Cardiac muscle cell (in vitro differentiated cells and primary cell): ENCODE results near the gene VPS39. TPM values are rescaled to one million over a fixed set of nuclear protein-coding genes. Genes with fewer than 3 reads are reported as not detected.

Experiments
- DNase-seq, 2 donors: peaks; one replicate each; pipeline versions ENCODE4 v3.0.0 to v3.0.0-alpha.2; 2010 to 2017; ENCODE audit warnings: low read depth in 1 of 2, low spot score in 1 of 2
- H3K27ac ChIP-seq: fragments of 200-600 bp; sonication (generic); 2 replicates; pipeline ENCODE4 v1.5.1; 2016
- H3K27me3 ChIP-seq: fragments of 200-600 bp; sonication (generic); 2 replicates; pipeline ENCODE4 v1.6.0; 2016; ENCODE audit warnings: control low read depth
- H3K36me3 ChIP-seq: fragments of 200-600 bp; sonication (generic); 2 replicates; pipeline ENCODE4 v1.5.1; 2016; ENCODE audit warnings: control low read depth
- H3K4me1 ChIP-seq: fragments of 200-600 bp; sonication (generic); 2 replicates; pipeline ENCODE4 v1.8.1; 2017; ENCODE audit warnings: low read depth, mild to moderate bottlenecking, mixed run types
- H3K4me3 ChIP-seq: fragments of 200-600 bp; sonication (generic); 2 replicates; pipeline ENCODE4 v1.5.1; 2016; ENCODE audit warnings: mild to moderate bottlenecking
- H3K9me3 ChIP-seq: fragments of 200-600 bp; sonication (generic); 2 replicates; pipeline ENCODE4 v1.5.1; 2017; ENCODE audit warnings: low read depth, mild to moderate bottlenecking, control low read depth
- CTCF ChIP-seq: IDR thresholded peaks from 2 replicates; pipeline ENCODE4 v1.5.1; 2012; ENCODE audit warnings: low read depth, mild to moderate bottlenecking, low read length
- polyA plus RNA-seq: library from polyadenylated mRNA; unstranded; fragments of >200 nt; fragmentation: Nextera tagmentation; extraction: Ambion mirVana; gene quantifications from 2 replicates; pipeline ENCODE4 v1.2.1, GENCODE V29; 2016
- total RNA-seq: library from RNA; depleted of rRNA; stranded (reverse); fragments of >200 nt; gene quantifications from 2 replicates; pipeline ENCODE4 v1.2.3, GENCODE V29; 2016

Gene VPS39
- total and polyA plus RNA-seq, 2 experiments from 2014 or later = 45.7 to 56.4 TPM

GRCh38 chr15:42220216-42220615, 12.1 kb upstream of the VPS39 start:
- no peak for TF ChIP-seq CTCF
- H3K27ac ChIP-seq = no peak overlapping the region
- no peaks in the 10 kb centered on the region for H3K4me1 ChIP-seq
- no peak overlapping the region for H3K4me3 ChIP-seq
- DNase-seq = no peak
- no peaks in the 10 kb centered on the region for H3K27me3 ChIP-seq
- no peaks in the 10 kb centered on the region for H3K9me3 ChIP-seq
- H3K36me3 ChIP-seq = peaks cover 61% of the 10 kb centered on the region

DNA sequence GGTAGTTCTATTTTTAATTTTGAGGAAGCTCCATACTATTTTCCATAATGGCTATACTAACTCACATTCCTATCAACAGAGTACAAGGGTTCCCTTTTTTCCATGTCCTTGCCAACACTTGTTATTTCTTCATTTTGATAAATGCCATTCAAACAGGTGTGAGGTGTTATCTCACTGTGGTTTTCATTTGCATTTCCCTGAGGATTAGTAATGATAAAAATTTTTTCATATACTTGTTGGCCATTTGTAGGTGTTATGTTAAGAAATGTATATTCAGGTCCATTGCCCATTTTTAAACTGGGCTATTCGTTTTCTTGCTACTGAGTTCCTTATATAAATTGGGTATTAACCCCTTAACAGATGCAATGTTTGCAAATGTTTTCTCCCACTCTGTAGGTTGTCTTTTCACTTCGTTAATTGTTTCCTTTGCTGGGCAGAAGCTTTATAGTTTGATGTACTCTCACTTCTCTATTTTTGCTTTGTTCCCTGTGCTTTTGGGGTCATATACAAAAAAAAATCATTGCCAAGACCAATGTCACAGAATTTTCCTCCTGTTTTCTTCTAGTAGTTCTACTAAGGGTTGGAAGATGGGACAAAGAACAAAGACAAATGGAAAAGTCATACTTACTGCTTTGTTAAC, 11.0 kb upstream of the VPS39 start:
- no peak overlapping the region for H3K27ac ChIP-seq
- TF ChIP-seq CTCF = no peak
- no peak for DNase-seq
- no peaks in the 10 kb centered on the region for H3K4me1 ChIP-seq
- no peak overlapping the region for H3K4me3 ChIP-seq
- H3K27me3 ChIP-seq = no peaks in the 10 kb centered on the region
- H3K9me3 ChIP-seq = no peaks in the 10 kb centered on the region
- peaks cover 52% of the 10 kb centered on the region for H3K36me3 ChIP-seq

DNA sequence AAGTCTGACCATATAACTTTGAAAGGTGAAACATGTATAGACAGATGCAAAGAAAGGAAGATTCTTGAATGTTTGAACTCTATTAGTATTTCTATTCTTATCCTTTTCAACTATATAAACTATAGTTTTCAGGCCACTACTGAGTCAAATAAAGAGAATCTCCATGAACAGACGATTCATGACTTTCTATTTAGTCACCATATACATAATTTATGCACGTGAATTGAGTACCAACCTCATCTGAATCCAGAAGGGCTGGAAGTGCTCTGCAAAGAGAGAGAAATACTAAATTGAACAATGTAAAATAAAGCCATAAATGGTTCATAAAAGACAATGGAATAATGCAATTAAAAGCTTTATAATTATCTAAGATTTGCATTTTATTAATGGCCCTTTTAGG, 9.5 kb upstream of the VPS39 start:
- H3K4me3 ChIP-seq = no peak overlapping the region
- no peak for TF ChIP-seq CTCF
- no peak for DNase-seq
- H3K27ac ChIP-seq = peak overlapping the region; percentile 10
- no peaks in the 10 kb centered on the region for H3K9me3 ChIP-seq
- H3K27me3 ChIP-seq = no peaks in the 10 kb centered on the region
- H3K4me1 ChIP-seq = no peaks in the 10 kb centered on the region
- H3K36me3 ChIP-seq = peaks cover 44% of the 10 kb centered on the region

DNA sequence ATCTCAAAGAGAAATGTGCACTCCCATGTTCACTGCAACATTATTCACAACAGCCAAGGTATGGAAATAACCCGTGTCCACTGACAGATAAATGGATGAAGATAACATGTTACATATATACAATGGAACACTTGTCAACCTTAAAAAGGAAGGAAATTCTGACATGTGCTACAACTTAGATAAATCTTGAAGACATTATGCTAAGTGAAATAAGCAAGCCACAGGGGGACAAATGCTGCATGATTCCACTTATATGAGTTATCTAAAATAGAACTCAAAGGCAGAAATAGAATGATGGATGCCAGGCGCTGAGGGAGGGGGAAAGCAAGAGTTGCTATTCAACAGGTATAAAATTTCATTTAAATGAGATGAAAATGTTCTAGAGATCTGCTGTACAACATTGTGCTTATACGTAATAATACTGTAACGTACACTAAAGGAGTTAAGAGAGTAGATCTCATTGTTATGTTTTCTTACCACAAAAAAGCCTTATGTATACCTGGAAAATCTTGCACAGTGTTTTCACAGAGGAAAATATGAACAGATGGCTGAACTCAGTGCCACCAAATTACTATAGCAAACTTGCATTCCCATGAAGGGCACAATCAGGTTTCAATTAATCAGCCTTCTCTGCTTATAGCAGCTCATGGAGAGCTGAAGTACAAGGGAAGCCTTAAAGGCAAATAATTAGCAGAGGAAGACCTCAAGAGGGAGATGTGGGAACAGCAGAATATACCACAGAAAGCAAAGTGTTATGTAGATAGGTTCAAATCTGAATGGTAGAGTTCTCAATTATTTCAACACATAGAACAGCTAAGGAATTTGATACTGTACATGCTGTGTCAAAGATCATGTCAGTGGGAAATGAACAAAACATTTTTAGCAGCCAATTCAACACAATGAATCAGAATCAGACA, 8.1 kb upstream of the VPS39 start:
- Histone ChIP-seq H3K27ac (peak overlapping the region; percentile 63), H3K4me1 (no peaks in the 10 kb centered on the region), H3K27me3 (no peaks in the 10 kb centered on the region), H3K4me3 (no peak overlapping the region), H3K9me3 (no peaks in the 10 kb centered on the region), H3K36me3 (peaks cover 43% of the 10 kb centered on the region)
- TF ChIP-seq CTCF = peak; percentile 13
- DNase-seq = peak; percentile 16 to 33

DNA sequence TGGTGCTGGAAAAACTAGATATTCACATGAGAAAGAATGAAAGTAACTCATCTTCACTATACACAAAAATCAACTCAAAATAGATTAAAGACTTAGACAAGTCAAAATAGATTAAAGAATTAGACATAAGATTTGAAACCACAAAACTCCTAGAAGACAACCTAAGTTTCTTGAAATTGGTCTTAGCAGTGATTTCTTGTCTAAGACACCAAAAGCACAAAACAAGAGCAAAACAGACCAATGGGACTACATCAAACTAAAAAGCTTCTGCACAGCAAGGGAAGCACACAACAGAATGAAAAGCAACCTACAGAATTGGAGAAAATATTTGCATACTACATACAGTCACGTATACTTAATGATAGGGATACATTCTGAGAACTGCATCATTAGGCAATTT, 6.5 kb upstream of the VPS39 start:
- TF ChIP-seq CTCF = no peak

More for the DNA sequence above, 6.5 kb upstream of the VPS39 start:
- Histone ChIP-seq H3K36me3 (peaks cover 46% of the 10 kb centered on the region), H3K27me3 (no peaks in the 10 kb centered on the region), H3K4me1 (no peaks in the 10 kb centered on the region), H3K9me3 (no peaks in the 10 kb centered on the region), H3K4me3 (no peak overlapping the region), H3K27ac (no peak overlapping the region)
- no peak for DNase-seq
